ENCODE data around the gene IL10.
"Not testable (repeated sequence)": the region's sequence is repeated elsewhere in the genome, so short reads cannot be mapped to it uniquely, and the experiment has no call there.

IL10 gene

DNA sequence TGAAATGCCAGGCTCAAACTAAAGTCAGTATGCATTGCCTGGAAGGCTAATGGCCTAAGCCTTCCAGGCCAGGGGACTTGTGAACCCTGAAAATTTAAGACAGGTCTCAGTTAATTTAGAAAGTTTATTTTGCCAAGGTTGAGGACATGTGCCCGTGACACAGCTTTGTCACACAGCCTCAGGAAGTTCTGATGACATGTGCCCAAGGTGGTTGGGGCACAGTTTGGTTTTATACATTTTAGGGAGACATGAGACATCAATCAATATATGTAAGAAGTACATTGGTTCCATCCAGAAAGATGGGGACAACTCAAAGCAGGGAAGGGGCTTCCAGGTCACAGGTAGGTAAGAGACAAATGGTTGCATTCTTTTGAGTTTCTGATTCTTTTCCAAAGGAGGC lies 6.5 kb downstream of the IL10 start:
- not testable (repeated sequence) for DNase-seq (ENCODE audit: low spot score)

DNA sequence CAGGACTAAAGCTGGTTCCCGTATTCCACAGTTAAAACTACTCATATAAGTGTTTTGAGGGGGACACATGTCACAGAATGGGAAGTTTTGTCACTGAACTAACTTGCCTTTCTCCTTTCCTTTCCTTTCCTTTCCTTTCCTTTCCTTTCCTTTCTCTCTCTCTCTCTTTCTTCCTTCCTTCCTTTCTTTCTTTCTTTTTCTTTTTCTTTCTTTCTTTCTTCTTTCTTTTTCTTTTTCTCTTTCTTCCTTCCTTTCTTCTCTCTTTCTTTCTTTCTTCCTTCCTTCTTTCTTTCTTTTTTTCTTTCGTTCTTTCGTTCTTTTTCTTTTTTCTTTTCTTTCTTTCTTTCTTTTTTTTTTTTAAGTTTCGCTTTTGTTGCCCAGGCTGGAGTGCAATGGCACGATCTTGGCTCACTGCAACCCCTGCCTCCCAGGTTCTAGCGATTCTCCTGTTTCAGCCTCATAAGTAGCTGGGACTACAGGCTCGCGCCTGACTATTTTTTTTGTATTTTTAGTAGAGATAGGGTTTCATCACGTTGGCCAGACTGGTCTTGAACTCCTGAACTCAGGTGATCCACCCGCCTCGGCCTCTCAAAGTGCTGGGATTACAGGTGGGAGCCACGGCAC lies 9.4 kb downstream of the IL10 start:
- not testable (repeated sequence) for DNase-seq (ENCODE audit: low spot score)

GRCh38 chr1:206761159-206761768 lies 11.0 kb downstream of the IL10 start:
- DNase-seq (ENCODE audit: low spot score): no peak

DNA sequence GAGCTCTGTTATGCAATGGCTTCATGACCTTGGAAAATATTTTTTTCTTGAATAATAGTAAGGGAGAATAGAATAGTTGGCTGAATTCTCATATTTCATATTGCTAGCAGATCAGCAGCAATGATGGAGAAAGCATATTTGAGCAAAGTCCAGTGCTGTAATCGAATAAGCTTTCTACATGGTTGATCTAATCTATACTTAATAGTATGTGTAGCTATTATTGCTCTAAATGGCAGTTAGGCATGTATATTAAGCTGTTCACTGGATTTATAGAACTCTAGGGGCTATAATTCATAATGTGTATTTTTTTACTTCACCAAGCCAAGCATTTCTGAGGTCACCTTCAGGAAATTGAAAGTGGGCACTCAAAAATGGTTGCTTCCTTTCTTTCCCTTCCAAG lies 11.7 kb downstream of the IL10 start:
- no peak for DNase-seq (ENCODE audit: low spot score)

- DNase-seq (ENCODE audit: low spot score): no peak
These were observed 14.6 kb downstream of the IL10 start for GRCh38 chr1:206757524-206758266.

DNA sequence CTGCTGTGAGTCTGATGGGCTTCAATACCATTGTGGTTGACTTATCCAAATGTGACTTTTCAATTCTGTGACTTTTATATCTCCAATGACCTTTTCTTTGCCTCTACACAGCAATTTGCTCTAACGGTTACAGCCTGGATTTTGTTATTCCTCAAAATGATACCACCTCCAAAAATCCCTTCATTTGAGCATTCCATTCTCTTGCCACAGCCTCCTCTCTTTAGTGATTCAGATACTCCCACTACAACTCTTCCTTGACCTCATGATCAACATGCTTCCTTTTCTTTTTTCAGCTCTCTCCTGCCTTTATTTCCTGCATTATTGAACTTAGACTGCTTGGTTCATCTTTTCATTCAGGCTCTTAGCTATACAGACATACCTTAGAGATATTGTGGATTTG lies 18.3 kb downstream of the IL10 start:
- no peak for DNase-seq (ENCODE audit: low spot score)

DNA sequence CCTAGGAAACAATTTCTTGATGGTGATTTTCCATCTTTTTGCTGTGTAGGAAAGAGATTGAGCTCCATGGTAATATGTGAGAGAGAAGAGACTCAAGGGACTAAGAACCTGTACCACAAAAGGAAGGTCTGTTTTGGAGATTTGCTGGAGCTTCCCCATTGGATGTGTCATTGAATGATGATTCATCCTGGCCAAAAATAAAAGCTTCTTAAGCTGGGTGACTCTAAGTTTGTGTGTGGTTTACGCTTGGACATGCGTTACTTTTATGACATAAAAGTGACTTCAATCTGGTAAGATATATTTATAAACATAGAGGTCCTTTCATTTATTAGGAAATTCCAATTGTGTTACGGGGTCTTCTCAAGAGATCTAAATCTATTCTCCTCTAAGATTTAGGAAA lies 19.2 kb downstream of the IL10 start:
- DNase-seq (ENCODE audit: low spot score): peak; percentile 66

DNA sequence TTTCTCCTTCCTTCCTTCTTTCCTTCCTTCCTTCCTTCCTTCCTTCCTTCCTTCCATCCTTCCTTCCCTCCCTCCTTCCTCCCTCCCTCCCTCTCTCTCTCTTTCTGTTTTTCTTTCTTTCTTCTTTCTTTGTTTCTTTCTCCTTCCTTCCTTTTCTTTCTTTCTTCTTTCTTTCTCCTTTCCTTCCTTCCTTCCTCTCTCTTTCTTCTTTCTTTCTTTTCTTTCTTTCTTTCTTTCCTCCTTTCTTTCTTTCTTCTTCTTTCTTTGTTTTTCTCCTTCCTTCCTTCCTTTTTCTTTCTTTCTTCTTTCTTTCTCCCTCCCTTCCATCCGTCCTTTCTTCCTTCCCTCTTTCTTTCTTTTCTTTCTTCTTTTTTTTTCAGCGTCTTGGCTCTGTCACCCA lies 19.8 kb downstream of the IL10 start:
- DNase-seq (ENCODE audit: low spot score): no peak

- DNase-seq (ENCODE audit: low spot score): no peak
These were observed 20.4 kb downstream of the IL10 start for GRCh38 chr1:206751891-206752290.

- DNase-seq (ENCODE audit: low spot score): no peak
These were observed 23.8 kb downstream of the IL10 start for GRCh38 chr1:206748348-206749030.

DNA sequence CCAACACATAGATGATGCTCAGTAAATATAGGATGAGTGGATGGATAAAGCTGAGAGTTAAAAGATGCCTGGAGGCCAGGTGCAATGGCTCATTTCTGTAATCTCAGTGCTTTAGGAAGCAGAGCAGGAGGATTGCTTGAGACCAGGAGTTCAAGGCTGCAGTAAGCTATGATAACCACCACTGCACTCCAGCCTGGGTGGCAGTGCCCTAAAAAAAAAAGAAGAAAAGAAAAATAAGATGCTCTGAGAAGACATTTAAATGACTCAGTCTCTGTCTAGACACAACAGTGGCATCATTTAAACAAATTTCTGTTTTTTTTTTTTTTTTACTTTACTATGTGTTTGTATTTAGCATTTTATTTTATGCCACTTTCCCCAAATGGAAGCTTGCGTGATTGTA lies 27.0 kb downstream of the IL10 start:
- no peak for DNase-seq (ENCODE audit: low spot score)

DNA sequence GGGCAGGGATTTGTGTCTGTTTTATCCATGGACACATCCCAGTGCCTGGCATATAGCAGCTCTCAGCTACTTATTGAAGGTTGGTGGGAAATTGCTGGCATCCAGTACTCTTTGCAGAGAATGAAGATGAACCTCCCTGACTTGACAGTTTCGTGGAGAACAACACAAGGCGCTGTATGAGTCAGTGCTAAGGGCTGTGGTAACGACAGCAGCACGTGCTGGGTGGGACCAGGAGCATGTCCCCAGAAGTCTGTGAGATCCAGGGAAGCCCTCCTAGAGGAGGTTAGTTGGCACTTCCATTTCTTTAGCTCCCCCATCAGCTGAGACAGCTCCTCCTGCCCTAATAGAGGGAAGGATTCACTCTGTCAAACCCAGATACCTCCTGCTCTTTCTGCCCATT lies 27.6 kb downstream of the IL10 start:
- no peak for DNase-seq (ENCODE audit: low spot score)

DNA sequence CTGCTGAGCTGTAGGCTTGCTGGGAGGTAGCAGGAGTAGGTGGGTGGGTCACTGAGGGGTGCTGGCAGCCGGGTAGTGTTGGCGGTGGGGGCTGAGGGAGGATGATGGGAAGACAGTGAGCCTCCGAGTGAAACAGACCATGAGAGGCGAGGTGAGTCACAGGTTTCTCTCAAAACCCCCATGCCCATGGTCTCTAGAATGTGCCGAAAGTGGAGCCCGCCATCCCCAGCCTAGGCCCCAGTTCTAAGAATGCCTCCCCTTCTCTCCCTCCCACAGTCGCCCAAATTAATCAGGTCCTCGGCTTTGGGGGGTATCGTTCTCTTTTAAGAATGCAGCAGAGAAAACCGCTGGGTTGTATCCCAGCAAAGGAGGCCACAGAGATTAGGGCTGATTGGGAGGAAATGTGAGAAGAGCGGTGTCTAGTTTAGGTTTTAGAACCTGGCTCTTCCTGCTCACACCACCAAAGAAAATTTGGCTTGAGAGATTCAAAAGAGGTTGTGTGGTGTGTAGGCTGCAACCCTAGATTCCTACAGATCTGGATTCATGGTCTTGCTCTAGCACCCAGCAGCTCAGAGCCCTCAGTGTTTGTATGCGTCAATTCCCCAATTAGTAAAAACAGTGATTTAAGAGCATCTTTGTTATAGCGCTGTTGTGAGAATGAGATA lies 29.4 kb downstream of the IL10 start:
- no peak for DNase-seq (ENCODE audit: low spot score)

- DNase-seq (ENCODE audit: low spot score): no peak
These were observed 31.1 kb downstream of the IL10 start for GRCh38 chr1:206741142-206741701.

- DNase-seq (ENCODE audit: low spot score): peak; percentile 78
These were observed 32.8 kb downstream of the IL10 start for GRCh38 chr1:206739411-206740076.

GRCh38 chr1:206738370-206739366 lies 33.6 kb downstream of the IL10 start:
- DNase-seq (ENCODE audit: low spot score): peak; percentile 59

- DNase-seq (ENCODE audit: low spot score): peak; percentile 51
These were observed 34.5 kb downstream of the IL10 start for GRCh38 chr1:206737729-206738201.

DNA sequence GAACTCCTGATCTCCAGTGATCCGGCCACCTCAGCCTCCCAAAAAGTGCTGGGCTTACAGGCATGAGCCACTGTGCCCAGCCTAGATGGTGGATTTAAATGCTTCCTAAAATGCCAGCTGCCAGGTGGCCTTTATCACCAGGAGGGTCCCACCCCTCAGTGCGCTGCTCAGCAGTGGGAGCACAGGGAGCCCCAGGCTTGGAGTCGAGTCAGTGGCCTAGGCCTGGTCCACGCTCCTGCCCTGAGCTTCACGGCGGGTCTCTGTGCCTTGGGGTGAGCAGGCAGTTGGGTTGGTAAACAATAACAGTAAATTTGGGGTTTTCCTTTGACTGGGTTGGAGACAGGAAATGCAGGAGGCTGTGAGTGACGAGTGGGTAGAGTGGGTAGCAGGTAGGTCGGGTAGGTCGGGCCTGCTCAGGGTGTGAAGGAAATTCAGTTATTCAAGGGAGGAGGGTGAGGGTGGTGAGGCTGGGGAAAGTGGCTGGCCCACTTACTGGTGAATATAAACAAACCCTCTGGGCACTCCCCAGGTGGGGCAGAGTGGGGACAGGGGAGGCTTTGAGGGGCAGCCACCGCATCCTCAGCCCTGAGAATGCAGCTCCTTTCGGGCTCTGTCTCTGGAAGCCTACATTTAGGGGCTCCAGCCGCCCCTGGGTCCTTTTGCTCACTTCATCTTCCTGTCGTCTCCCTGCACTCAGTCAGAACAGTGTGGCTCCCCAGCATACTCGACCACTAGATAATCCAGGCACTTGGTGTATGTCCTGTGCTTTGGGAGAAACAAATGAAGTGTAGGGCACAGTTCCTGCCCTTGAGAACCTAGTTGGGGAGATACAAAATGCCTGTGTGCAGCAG lies 35.2 kb downstream of the IL10 start:
- no peak for DNase-seq (ENCODE audit: low spot score)

GRCh38 chr1:206735553-206736031 lies 36.7 kb downstream of the IL10 start:
- no peak for DNase-seq (ENCODE audit: low spot score)

All from COLO829 (cell line).